Sciatic nerve (tissue), 2 donors: ENCODE results near the gene CACNB2. TPM values are rescaled to one million over a fixed set of nuclear protein-coding genes. Genes with fewer than 3 reads are reported as not detected.

Experiments
- ATAC-seq: fragments of 200-7000 bp; cut with Tn5 transposase; one replicate; pipeline ENCODE4 v1.9.1; 2020; ENCODE audit warnings: mild to moderate bottlenecking, moderate library complexity
- DNase-seq: peaks from one replicate; pipeline ENCODE4 v3.0.0-alpha.2; 2020; ENCODE audit warnings: low spot score
- intact Hi-C: fragments of 100-400 bp; cut with DNase I; formaldehyde crosslinking; loops from one replicate; pipeline ENCODE4 v1.14.2; 2022
- total RNA-seq: library from RNA; stranded (reverse); fragmentation: NEBNext Ultra II Directional; extraction: Animal tissue kit (Norgen Biotek cat#: 25700); gene quantifications from one replicate; pipeline ENCODE4 v1.2.1, GENCODE V29; 2021
- donor health status: DM: no; HTN: no; CAD: no.
- donor health status: DM: no; HTN: no; CAD: no.

The CACNB2 gene
- total RNA-seq, 1 donor from 2014 or later: 1.2 TPM

- DNase-seq (no peak), ATAC-seq (no peak)
- intact Hi-C loops: no loop called here
Measured at GRCh38 chr10:18219146-18219545, 78.9 kb downstream of the CACNB2 start.

GRCh38 chr10:18221123-18221522 lies 80.9 kb downstream of the CACNB2 start:
- intact Hi-C loops: no loop called here
- DNase-seq (no peak), ATAC-seq (no peak)

GRCh38 chr10:18221882-18222281 lies 81.7 kb downstream of the CACNB2 start:
- ATAC-seq (no peak), DNase-seq (no peak)
- intact Hi-C loops: no loop called here

GRCh38 chr10:18222866-18223265 lies 82.6 kb downstream of the CACNB2 start:
- no peak for ATAC-seq
- intact Hi-C loops: no loop called here
- DNase-seq: no peak

GRCh38 chr10:18223898-18224297 lies 83.7 kb downstream of the CACNB2 start:
- no peak for ATAC-seq
- DNase-seq: no peak
- intact Hi-C loops: no loop called here

- peak; percentile 70 for ATAC-seq
- DNase-seq: no peak
- intact Hi-C loops: no loop called here
Measured at GRCh38 chr10:18224626-18225445, 84.6 kb downstream of the CACNB2 start.

- ATAC-seq (no peak), DNase-seq (no peak)
- intact Hi-C loops: no loop called here
Measured at GRCh38 chr10:18226336-18226735, 86.1 kb downstream of the CACNB2 start.

GRCh38 chr10:18229826-18230225 lies 89.6 kb downstream of the CACNB2 start:
- intact Hi-C loops: no loop called here

GRCh38 chr10:18230794-18231193 lies 90.6 kb downstream of the CACNB2 start:
- DNase-seq (no peak), ATAC-seq (no peak)

More at GRCh38 chr10:18229826-18230225, 89.6 kb downstream of the CACNB2 start:
- ATAC-seq (no peak), DNase-seq (no peak)

GRCh38 chr10:18231480-18231879 lies 91.3 kb downstream of the CACNB2 start:
- no peak for DNase-seq
- ATAC-seq: no peak
- intact Hi-C loops: no loop called here

More at GRCh38 chr10:18230794-18231193, 90.6 kb downstream of the CACNB2 start:
- intact Hi-C loops: no loop called here

- DNase-seq: no peak
- ATAC-seq: no peak
- intact Hi-C loops: no loop called here
Measured at GRCh38 chr10:18233775-18234174, 93.6 kb downstream of the CACNB2 start.

GRCh38 chr10:18235477-18235876 lies 95.3 kb downstream of the CACNB2 start:
- ATAC-seq (no peak), DNase-seq (no peak)
- intact Hi-C loops: no loop called here

- DNase-seq (no peak), ATAC-seq (no peak)
- intact Hi-C loops: no loop called here
Measured at GRCh38 chr10:18236756-18237155, 96.5 kb downstream of the CACNB2 start.

- ATAC-seq (peak; percentile 67), DNase-seq (no peak)
Measured at GRCh38 chr10:18238870-18239485, 98.8 kb downstream of the CACNB2 start.

GRCh38 chr10:18240185-18240882 lies 100.1 kb downstream of the CACNB2 start:
- DNase-seq: no peak
- ATAC-seq: peak; percentile 80
- intact Hi-C loops: no loop called here

More at GRCh38 chr10:18238870-18239485, 98.8 kb downstream of the CACNB2 start:
- intact Hi-C loops: no loop called here

- intact Hi-C loops: no loop called here
- no peak for DNase-seq
- ATAC-seq: no peak
Measured at GRCh38 chr10:18246967-18247366, 106.7 kb downstream of the CACNB2 start.

- intact Hi-C loops: no loop called here
- DNase-seq (no peak), ATAC-seq (no peak)
Measured at GRCh38 chr10:18252086-18252485, 111.9 kb downstream of the CACNB2 start.

- ATAC-seq (no peak), DNase-seq (no peak)
- intact Hi-C loops: no loop called here
Measured at GRCh38 chr10:18254086-18254485, 113.9 kb downstream of the CACNB2 start.

GRCh38 chr10:18254692-18255091 lies 114.5 kb downstream of the CACNB2 start:
- no peak for DNase-seq
- ATAC-seq: no peak
- intact Hi-C loops: no loop called here
